HG02678 (cell line): Measurements from ENCODE around the gene STBD1.
"Not testable (repeated sequence)": the region's sequence is repeated elsewhere in the genome, so short reads cannot be mapped to it uniquely, and the experiment has no call there.

ENCODE experiments used
- ATAC-seq: cut with Tn5 transposase; IDR thresholded peaks from one replicate; pipeline ENCODE4 v1.9.1; 2021; ENCODE audit warnings: mild to moderate bottlenecking, moderate library complexity; ENCODE audit not compliant: unreplicated experiment

STBD1 gene

GRCh38 chr4:76305971-76306881, at the start of gene STBD1:
TSS of gene STBD1 (plus strand) at chr4:76306733. CDS start at chr4:76306770, 37 bp downstream.
- no peak for ATAC-seq

- no peak for ATAC-seq
These were observed 49.6 kb upstream of the STBD1 start for GRCh38 chr4:76256968-76257367.

- ATAC-seq = no peak
These were observed 48.7 kb upstream of the STBD1 start for GRCh38 chr4:76257824-76258223.

GRCh38 chr4:76260571-76260970, 46.0 kb upstream of the STBD1 start:
- ATAC-seq = no peak

- ATAC-seq = no peak
These were observed 40.8 kb upstream of the STBD1 start for GRCh38 chr4:76265631-76266218.

- no peak for ATAC-seq
These were observed 39.9 kb upstream of the STBD1 start for GRCh38 chr4:76266627-76267026.

GRCh38 chr4:76267811-76268210, 38.7 kb upstream of the STBD1 start:
- no peak for ATAC-seq

- no peak for ATAC-seq
These were observed 36.0 kb upstream of the STBD1 start for GRCh38 chr4:76270244-76271175.

- no peak for ATAC-seq
These were observed 35.3 kb upstream of the STBD1 start for GRCh38 chr4:76271248-76271647.

GRCh38 chr4:76272073-76272472, 34.5 kb upstream of the STBD1 start:
- ATAC-seq = no peak

GRCh38 chr4:76272582-76272981, 34.0 kb upstream of the STBD1 start:
- ATAC-seq = no peak

- no peak for ATAC-seq
These were observed 33.5 kb upstream of the STBD1 start for GRCh38 chr4:76272999-76273398.

- no peak for ATAC-seq
These were observed 30.9 kb upstream of the STBD1 start for GRCh38 chr4:76275486-76276124.

- ATAC-seq = no peak
These were observed 29.7 kb upstream of the STBD1 start for GRCh38 chr4:76276813-76277212.

GRCh38 chr4:76277667-76278066, 28.9 kb upstream of the STBD1 start:
- ATAC-seq = no peak

- no peak for ATAC-seq
These were observed 27.9 kb upstream of the STBD1 start for GRCh38 chr4:76278583-76278982.

- no peak for ATAC-seq
These were observed 27.1 kb upstream of the STBD1 start for GRCh38 chr4:76279462-76279861.

- ATAC-seq = no peak
These were observed 25.8 kb upstream of the STBD1 start for GRCh38 chr4:76280488-76281441.

- ATAC-seq = not testable (repeated sequence)
These were observed 24.9 kb upstream of the STBD1 start for GRCh38 chr4:76281594-76281993.
